Panc1 (cell line): Measurements from ENCODE around the gene SPEM1.

Experiments used
- CTCF ChIP-seq: fragments of 450-650 bp; IDR thresholded peaks from 2 replicates; pipeline ENCODE4 v1.5.1; 2017; ENCODE audit warnings: mild to moderate bottlenecking
- REST ChIP-seq, 2 experiments: IDR thresholded peaks; 2 replicates each; pipeline ENCODE4 v1.6.1; 2011 to 2012; ENCODE audit warnings: low read depth in 2 of 2, control low read depth in 1 of 2, low read length in 1 of 2, mild to moderate bottlenecking in 1 of 2, moderate library complexity in 1 of 2; ENCODE audit not compliant: insufficient read depth in 1 of 2
- SIN3A ChIP-seq: IDR thresholded peaks from 2 replicates; pipeline ENCODE4 v1.6.1; 2012; ENCODE audit warnings: low read depth, mild to moderate bottlenecking, low read length, moderate library complexity, borderline replicate concordance; ENCODE audit not compliant: insufficient read depth

GRCh38 chr17:7440834-7441195 lies 20.7 kb downstream of the SPEM1 start:
- TF ChIP-seq CTCF: no peak
- no peak for TF ChIP-seq REST (IDR thresholded peaks at IDR 0.05; ENCODE audit: insufficient read depth in 1 of 2, low read depth in 2 of 2, low read length in 1 of 2)
- TF ChIP-seq SIN3A: no peak
